Heart left ventricle (tissue), 16 donors: ENCODE data around the gene ZNF783. TPM values are rescaled to one million over a fixed set of nuclear protein-coding genes. Genes with fewer than 3 reads are reported as not detected.
A peak's percentile ranks its signal among the peaks of the same experiment; 100 is the strongest.

Experiments used
- ATAC-seq, 4 donors: fragments of 200-7000 bp; cut with Tn5 transposase; one replicate each; pipeline ENCODE4 v1.9.1; 2020 to 2022; ENCODE audit warnings: moderate library complexity in 4 of 4, mild to moderate bottlenecking in 3 of 4, moderate number of reproducible peaks in 1 of 4
- DNase-seq, 5 donors: peaks; one replicate each; pipeline ENCODE4 v3.0.0-alpha.2; 2020
- H3K27ac ChIP-seq, 12 donors: fragments of 200-600 bp; sonication (generic) in 4 of 12; one replicate each; pipeline versions ENCODE4 v1.5.0 to v1.8.0; 2016 to 2022; ENCODE audit warnings: mild to moderate bottlenecking in 2 of 12
- H3K27me3 ChIP-seq, 9 donors: fragments of 200-600 bp; sonication (generic) in 2 of 9; one replicate each; pipeline versions ENCODE4 v1.5.1 to v1.8.0; 2016 to 2022; ENCODE audit warnings: mild to moderate bottlenecking in 3 of 9
- H3K36me3 ChIP-seq, 9 donors: fragments of 200-600 bp; sonication (generic) in 2 of 9; one replicate each; pipeline versions ENCODE4 v1.5.0 to v1.8.0; 2018 to 2022; ENCODE audit warnings: mild to moderate bottlenecking in 2 of 9
- H3K4me1 ChIP-seq, 12 donors: fragments of 200-600 bp; sonication (generic) in 4 of 12; one replicate each; pipeline versions ENCODE4 v1.5.0 to v1.8.0; 2016 to 2022; ENCODE audit warnings: mild to moderate bottlenecking in 3 of 12
- H3K4me3 ChIP-seq, 12 donors: fragments of 200-600 bp; sonication (generic) in 4 of 12; one replicate each; pipeline versions ENCODE4 v1.5.0 to v1.8.0; 2017 to 2022; ENCODE audit warnings: mild to moderate bottlenecking in 9 of 12, moderate library complexity in 4 of 12
- H3K9me3 ChIP-seq, 12 donors: fragments of 200-600 bp; sonication (generic) in 4 of 12; one replicate each; pipeline versions ENCODE4 v1.5.0 to v1.8.0; 2016 to 2022; ENCODE audit warnings: mild to moderate bottlenecking in 1 of 12
- POLR2A ChIP-seq, 2 donors: fragments of 450-650 bp; IDR thresholded peaks; one replicate each; pipeline ENCODE4 v1.6.1; 2017; ENCODE audit warnings: antibody characterized with exemption in 2 of 2, mild to moderate bottlenecking in 2 of 2, moderate library complexity in 2 of 2
- WGBS, 4 donors: extraction: QIAGEN DNeasy Blood & Tissue Kit in 2 of 4; methylation state at CpG; one replicate each; pipeline versions ENCODE4 v1.1.5 to v1.1.7; 2013 to 2018; 5-methylcytosine and 5-hydroxymethylcytosine counted together
- intact Hi-C, 10 donors: fragments of 100-400 bp; cut with DNase I; formaldehyde crosslinking; loops; one replicate each; pipeline versions ENCODE4 v1.11.1 to v1.14.2; 2022
- polyA plus RNA-seq, 2 donors: library from polyadenylated mRNA; stranded (reverse); fragments of 200-250 nt; gene quantifications; one replicate each; pipeline ENCODE4 v1.2.3, GENCODE V29; 2013
- total RNA-seq, 9 donors: library from RNA; depleted of rRNA in 2 of 9; stranded (reverse); fragments of >200 nt in 2 of 9; fragmentation: NEBNext Ultra II Directional in 3 of 9; extraction: Animal tissue kit (Norgen Biotek cat#: 25700) in 3 of 9; gene quantifications; one replicate each; pipeline versions ENCODE4 v1.1.0 to v1.2.4, GENCODE V29; 2016 to 2023
- TF ChIP-seq, protein P1 (sequence below), 12 donors: fragments of 200-600 bp; sonication (generic) in 4 of 12; IDR thresholded peaks; one replicate each; pipeline versions ENCODE4 v1.5.0 to v1.8.0; 2018 to 2022; ENCODE audit warnings: antibody characterized with exemption in 12 of 12, mild to moderate bottlenecking in 5 of 12
- donor health status: ischemic (EF 13 %, LVEDD 7.1; RV severe dilation, severe dysfunction).
- donor health status: healthy with polysubstance abuse.
- donor health status: DM: no; HTN: yes; CAD: no.
- donor health status: DM: no; HTN: no; CAD: no.
- donor health status: ischemic (EF 25% LVEDD 6.9; RV normal size, moderate dysfunction).
- donor health status: ischemic (EF 25% LVEDD 5.7; RV mildly dilated, moderate dysfunction).
- donor health status: healthy.
- donor health status: DM: yes; HTN: yes; CAD: no.
- donor health status: ischemic (EF 35%, LVEDD 5.7; RV mildly dilated, moderate dysfunction).
- donor health status: nonischemic (EF 11% LVEDD 7.7; RV severe dilation, severe dysfunction).
- donor health status: DM: yes; HTN: yes; CAD: no.
- donor health status: PGD.
- donor health status: ischemic (EF 29% LVEDD 5.4; RV normal size, mild dysfunction).
- donor health status: nonischemic (EF 23%, LVEDD 6.1; RV moderate dilation, normal function).

The ZNF783 gene
- total and polyA plus RNA-seq, 11 donors, result 2.8 to 9.0 (median 3.3) TPM

DNA sequence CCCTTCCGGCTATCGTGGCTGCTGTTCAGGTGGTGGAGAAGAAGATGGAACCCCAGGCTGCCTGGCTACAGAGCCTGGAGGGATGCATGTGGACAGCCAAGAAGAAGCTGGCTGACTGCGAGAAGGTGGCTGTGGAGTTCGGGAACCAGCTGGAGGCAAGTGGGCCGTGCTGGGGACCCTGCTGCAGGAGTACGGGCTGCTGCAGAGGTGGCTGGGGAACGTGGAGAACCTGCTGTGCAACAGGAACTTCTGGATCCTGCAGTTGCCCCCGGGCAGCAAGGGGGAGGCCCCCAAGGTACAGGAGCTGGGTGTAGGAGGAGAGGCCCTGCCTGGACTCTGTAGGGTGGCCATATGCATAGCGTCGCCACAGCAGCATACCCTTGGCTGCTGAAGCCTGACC is 25.6 kb downstream of the ZNF783 start:
- intact Hi-C loops, result loop anchor here in 2 of 10 donors (10.0 kb wide), 3 partner anchors 137 to 547 kb away; partner anchors contain the start of genes ZNF746 (in 1 of the 2) and ZNF862 (in 1 of the 2)
- H3K4me1 ChIP-seq, result peaks cover 0 to 25% (median 11%) of the 10 kb centered on the region in 12 donors
- 92 to 98% (median 94%) methylated on average over 10 of the region's 10 CpGs for WGBS, 4 donors
- H3K36me3 ChIP-seq, result peaks cover 0 to 11% (median 4%) of the 10 kb centered on the region in 9 donors
- H3K27ac ChIP-seq, result no peak overlapping the region
- no peaks in the 10 kb centered on the region for H3K27me3 ChIP-seq
- TF ChIP-seq, protein P1, sequence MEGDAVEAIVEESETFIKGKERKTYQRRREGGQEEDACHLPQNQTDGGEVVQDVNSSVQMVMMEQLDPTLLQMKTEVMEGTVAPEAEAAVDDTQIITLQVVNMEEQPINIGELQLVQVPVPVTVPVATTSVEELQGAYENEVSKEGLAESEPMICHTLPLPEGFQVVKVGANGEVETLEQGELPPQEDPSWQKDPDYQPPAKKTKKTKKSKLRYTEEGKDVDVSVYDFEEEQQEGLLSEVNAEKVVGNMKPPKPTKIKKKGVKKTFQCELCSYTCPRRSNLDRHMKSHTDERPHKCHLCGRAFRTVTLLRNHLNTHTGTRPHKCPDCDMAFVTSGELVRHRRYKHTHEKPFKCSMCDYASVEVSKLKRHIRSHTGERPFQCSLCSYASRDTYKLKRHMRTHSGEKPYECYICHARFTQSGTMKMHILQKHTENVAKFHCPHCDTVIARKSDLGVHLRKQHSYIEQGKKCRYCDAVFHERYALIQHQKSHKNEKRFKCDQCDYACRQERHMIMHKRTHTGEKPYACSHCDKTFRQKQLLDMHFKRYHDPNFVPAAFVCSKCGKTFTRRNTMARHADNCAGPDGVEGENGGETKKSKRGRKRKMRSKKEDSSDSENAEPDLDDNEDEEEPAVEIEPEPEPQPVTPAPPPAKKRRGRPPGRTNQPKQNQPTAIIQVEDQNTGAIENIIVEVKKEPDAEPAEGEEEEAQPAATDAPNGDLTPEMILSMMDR (IDR thresholded peaks at IDR 0.05), result no peak
- no peak for TF ChIP-seq POLR2A (IDR thresholded peaks at IDR 0.05)
- H3K9me3 ChIP-seq, result no peaks in the 10 kb centered on the region
- ATAC-seq (no peak), DNase-seq (no peak)
- H3K4me3 ChIP-seq, result no peak overlapping the region

DNA sequence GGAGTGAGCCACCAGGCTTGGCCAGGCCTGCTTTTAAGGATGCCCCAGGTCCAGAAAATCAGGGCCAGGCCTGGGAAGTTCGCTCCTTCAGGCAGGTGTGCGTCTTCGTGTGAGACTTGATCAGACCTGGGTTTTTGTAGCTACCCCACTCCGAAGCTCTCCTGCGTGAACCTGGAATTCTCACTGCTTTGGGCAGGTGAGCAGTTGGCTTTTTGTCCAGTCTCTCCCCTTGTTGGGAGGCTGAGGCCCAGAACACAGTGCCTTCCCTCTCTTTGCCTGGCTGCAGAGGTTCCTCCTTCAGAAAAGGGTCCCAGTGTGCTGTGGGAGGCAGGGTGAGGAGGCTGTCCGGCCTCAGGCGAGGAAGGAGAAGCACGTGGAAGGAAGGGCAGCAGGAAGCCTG is 27.3 kb downstream of the ZNF783 start:
- Histone ChIP-seq H3K4me3 (no peak overlapping the region), H3K27ac (no peak overlapping the region), H3K4me1 (peaks cover 0 to 24% (median 11%) of the 10 kb centered on the region in 12 donors), H3K27me3 (no peaks in the 10 kb centered on the region), H3K36me3 (peaks cover 0 to 12% (median 4%) of the 10 kb centered on the region in 9 donors), H3K9me3 (no peaks in the 10 kb centered on the region)
- DNase-seq (no peak), ATAC-seq (no peak)
- 87 to 100% (median 96%) methylated on average over 5 to 8 of the region's 8 CpGs for WGBS, 4 donors
- no peak for TF ChIP-seq POLR2A (IDR thresholded peaks at IDR 0.05)
- TF ChIP-seq, protein P1 (IDR thresholded peaks at IDR 0.05), result no peak
- intact Hi-C loops, result loop anchor here in 2 of 10 donors (10.0 kb wide), 3 partner anchors 136 to 546 kb away; partner anchors contain the start of genes ZNF746 (in 1 of the 2) and ZNF862 (in 1 of the 2)

DNA sequence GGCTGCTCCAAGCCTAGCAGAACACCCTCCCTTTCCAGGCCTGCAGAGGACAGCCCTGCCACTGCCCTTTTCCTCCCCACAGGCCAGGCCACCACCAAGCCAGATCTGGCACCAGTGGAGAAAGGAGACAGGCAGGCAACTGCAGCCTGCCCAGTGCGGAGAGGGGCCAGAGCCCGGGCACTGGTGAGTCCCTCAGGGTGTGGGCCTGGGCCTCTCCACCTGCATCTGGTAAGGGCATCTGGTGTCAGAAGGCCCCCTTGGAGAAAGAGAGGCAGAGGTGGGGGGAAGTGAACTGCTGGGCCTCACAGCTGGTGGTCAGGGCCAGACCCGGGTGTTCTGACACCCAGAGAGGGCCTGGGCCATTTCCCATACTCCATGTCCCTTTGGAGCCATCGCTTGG is 27.9 kb downstream of the ZNF783 start:
- no peak for DNase-seq
- H3K4me1 ChIP-seq, result peaks cover 0 to 18% (median 10%) of the 10 kb centered on the region in 12 donors
- 90 to 94% (median 92%) methylated on average over 4 of the region's 4 CpGs for WGBS, 4 donors
- peaks cover 0 to 18% (median 4%) of the 10 kb centered on the region in 9 donors for H3K36me3 ChIP-seq
- H3K9me3 ChIP-seq, result no peaks in the 10 kb centered on the region
- no peaks in the 10 kb centered on the region for H3K27me3 ChIP-seq
- no peak for ATAC-seq
- no peak for TF ChIP-seq POLR2A (IDR thresholded peaks at IDR 0.05)
- TF ChIP-seq, protein P1 (IDR thresholded peaks at IDR 0.05), result no peak
- H3K27ac ChIP-seq, result no peak overlapping the region
- H3K4me3 ChIP-seq, result no peak overlapping the region
- intact Hi-C loops, result loop anchor here in 2 of 10 donors (10.0 kb wide), 3 partner anchors 135 to 545 kb away; partner anchors contain the start of genes ZNF746 (in 1 of the 2) and ZNF862 (in 1 of the 2)

DNA sequence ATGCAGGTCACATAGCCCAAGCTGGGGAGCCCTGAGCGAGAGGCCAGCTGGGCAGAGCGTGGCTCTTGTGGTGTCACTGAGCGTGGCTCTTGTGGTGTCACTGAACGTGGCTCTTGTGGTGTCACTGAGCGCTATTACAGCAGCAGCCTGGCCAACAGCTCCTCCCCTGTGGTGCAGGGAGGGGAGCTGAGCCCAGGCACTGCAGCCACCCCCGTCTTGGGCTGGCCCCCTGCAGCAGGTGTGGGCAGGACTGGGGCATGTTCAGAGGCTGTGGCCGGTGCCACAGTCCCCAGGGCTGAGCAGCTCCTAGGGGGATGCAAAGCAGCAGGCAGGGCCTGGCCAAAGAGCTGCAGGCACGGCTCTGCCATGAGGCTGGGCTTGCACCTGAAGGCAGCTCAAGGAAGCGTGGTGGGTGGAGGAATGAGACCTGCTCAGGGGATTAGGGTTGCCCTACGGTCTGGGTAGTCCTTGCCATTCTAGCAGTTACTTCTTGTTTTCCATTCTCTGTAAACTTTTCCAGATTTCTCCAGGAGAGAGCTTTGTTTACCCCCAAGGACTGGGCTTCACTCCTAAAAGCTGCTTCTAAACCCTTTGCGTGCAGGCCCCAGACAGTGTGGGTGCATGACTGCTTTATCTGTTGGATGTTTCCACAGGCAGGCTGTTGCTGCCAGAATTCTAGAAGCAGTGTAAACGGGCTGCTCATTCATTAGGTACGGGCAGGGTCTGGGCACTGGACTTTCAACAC is 29.2 kb downstream of the ZNF783 start:
- Histone ChIP-seq H3K4me1 (peaks cover 0 to 13% (median 1%) of the 10 kb centered on the region in 12 donors), H3K36me3 (peaks cover 0 to 21% (median 4%) of the 10 kb centered on the region in 9 donors), H3K9me3 (no peaks in the 10 kb centered on the region), H3K27me3 (no peaks in the 10 kb centered on the region), H3K4me3 (no peak overlapping the region), H3K27ac (no peak overlapping the region)
- WGBS, 4 donors, result 81 to 85% (median 82%) methylated on average over 10 to 13 of the region's 13 CpGs
- DNase-seq (no peak), ATAC-seq (peak in 2 of 4 donors; percentile 61 to 66)
- no peak for TF ChIP-seq POLR2A (IDR thresholded peaks at IDR 0.05)
- TF ChIP-seq, protein P1 (IDR thresholded peaks at IDR 0.05), result no peak
- intact Hi-C loops, result no loop called here
